ENCODE data around the gene COG1.
A peak's percentile ranks its signal among the peaks of the same experiment; 100 is the strongest.

DNA sequence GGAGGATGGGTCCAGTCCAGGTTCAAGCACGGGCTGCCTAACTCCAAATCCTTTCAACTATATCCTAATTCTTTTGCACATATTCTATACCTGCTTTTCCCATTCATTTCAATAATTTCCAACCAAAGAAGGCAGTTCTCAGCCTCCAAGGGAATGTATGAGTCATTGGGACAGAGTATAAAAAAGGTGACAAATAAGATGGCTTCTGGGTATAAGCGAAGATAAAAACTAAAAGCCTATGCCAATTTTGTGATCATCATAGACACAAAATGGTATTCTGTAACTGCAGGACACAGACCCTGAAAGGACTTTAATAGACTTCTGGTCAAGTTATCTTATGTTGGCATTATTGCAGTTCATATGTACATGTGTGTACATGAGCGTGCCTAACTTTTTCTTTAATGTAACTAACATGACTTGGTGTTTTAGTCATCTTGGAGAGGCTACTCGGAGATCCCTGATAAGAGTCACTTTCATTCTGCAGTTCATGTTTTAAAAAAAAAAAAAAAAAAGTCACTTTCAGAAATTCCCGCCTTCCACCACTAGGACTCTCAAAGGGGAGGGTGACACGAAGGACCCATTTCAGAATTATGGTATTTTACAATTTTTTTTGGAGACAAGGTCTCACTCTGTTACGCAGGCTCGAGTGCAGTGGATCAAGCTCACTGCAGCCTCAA lies 17.3 kb downstream of the COG1 start:
- TF ChIP-seq, protein P1, sequence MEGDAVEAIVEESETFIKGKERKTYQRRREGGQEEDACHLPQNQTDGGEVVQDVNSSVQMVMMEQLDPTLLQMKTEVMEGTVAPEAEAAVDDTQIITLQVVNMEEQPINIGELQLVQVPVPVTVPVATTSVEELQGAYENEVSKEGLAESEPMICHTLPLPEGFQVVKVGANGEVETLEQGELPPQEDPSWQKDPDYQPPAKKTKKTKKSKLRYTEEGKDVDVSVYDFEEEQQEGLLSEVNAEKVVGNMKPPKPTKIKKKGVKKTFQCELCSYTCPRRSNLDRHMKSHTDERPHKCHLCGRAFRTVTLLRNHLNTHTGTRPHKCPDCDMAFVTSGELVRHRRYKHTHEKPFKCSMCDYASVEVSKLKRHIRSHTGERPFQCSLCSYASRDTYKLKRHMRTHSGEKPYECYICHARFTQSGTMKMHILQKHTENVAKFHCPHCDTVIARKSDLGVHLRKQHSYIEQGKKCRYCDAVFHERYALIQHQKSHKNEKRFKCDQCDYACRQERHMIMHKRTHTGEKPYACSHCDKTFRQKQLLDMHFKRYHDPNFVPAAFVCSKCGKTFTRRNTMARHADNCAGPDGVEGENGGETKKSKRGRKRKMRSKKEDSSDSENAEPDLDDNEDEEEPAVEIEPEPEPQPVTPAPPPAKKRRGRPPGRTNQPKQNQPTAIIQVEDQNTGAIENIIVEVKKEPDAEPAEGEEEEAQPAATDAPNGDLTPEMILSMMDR (IDR thresholded peaks at IDR 0.05): peak; percentile 49
- no peak for TF ChIP-seq EZH2 (IDR thresholded peaks at IDR 0.05)
